NOMO-1 (cell line): ENCODE data around the gene OTUB1.
"Not testable (repeated sequence)": the region's sequence is repeated elsewhere in the genome, so short reads cannot be mapped to it uniquely, and the experiment has no call there.

ENCODE experiments used
- DNase-seq, 2 experiments: peaks; one replicate each; lab custom pipeline; 2025; ENCODE audit not compliant: unreplicated experiment in 2 of 2; lab: John Stamatoyannopoulos, UW

The OTUB1 gene

GRCh38 chr11:64041846-64042245 is 55.6 kb downstream of the OTUB1 start:
- no peak for DNase-seq

- no peak for DNase-seq
These were observed 56.1 kb downstream of the OTUB1 start for GRCh38 chr11:64042301-64042700.

GRCh38 chr11:64043545-64043944 is 57.3 kb downstream of the OTUB1 start:
- no peak for DNase-seq

- DNase-seq: no peak
These were observed 58.6 kb downstream of the OTUB1 start for GRCh38 chr11:64044730-64045393.

- no peak for DNase-seq
These were observed 59.5 kb downstream of the OTUB1 start for GRCh38 chr11:64045700-64046099.

- DNase-seq: not testable (repeated sequence)
These were observed 61.1 kb downstream of the OTUB1 start for GRCh38 chr11:64047373-64047772.
